IPS DF 6.9 (cell line): Measurements from ENCODE around the gene TRIM43.
"Not testable (repeated sequence)": the region's sequence is repeated elsewhere in the genome, so short reads cannot be mapped to it uniquely, and the experiment has no call there.

Source experiments
- DNase-seq: peaks from one replicate; pipeline ENCODE4 v3.0.0-alpha.2; 2013; ENCODE audit warnings: low read depth, low spot score
- H3K27ac ChIP-seq: one replicate; pipeline ENCODE4 v1.5.1; 2013; ENCODE audit warnings: low read length, control low read depth
- H3K27me3 ChIP-seq: 2 replicates; pipeline ENCODE4 v1.6.1; 2013; ENCODE audit warnings: mild to moderate bottlenecking, low read length; ENCODE audit not compliant: control insufficient read depth, insufficient read depth
- H3K36me3 ChIP-seq: 2 replicates; pipeline ENCODE4 v1.6.1; 2013; ENCODE audit warnings: low read length; ENCODE audit not compliant: control insufficient read depth, insufficient read depth
- H3K4me1 ChIP-seq: 2 replicates; pipeline ENCODE4 v1.6.1; 2013; ENCODE audit warnings: low read length; ENCODE audit not compliant: control insufficient read depth, insufficient read depth
- H3K4me3 ChIP-seq: 2 replicates; pipeline ENCODE4 v1.5.1; 2013; ENCODE audit warnings: mild to moderate bottlenecking, low read length
- H3K9me3 ChIP-seq: 2 replicates; pipeline ENCODE4 v1.6.1; 2013; ENCODE audit warnings: low read length, inconsistent platforms; ENCODE audit not compliant: control insufficient read depth, insufficient read depth
- WGBS: extraction: QIAGEN DNeasy Blood & Tissue Kit; methylation state at CpG from one replicate; pipeline ENCODE4 v1.1.7; 2013; ENCODE audit warnings: mixed read lengths, missing lambda C conversion rate; ENCODE audit not compliant: insufficient read length, insufficient coverage; 5-methylcytosine and 5-hydroxymethylcytosine counted together

TRIM43 gene

DNA sequence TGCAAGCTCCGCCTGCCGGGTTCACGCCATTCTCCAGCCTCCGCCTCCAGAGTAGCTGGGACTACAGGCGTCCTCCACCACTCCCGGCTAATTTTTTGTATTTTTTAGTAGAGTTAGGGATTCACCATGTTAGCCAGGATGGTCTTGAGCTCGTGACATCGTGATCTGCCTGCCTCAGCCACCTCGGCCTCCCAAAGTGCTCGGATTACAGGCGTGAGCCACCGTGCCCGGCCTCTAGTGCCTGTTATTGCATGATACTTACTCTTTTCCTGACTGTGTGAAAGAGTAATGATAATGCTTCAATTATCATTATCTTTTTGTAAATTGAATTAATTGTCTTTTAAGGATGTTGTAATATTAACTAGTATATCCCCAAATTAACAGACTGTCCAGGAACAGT is 1.2 kb downstream of the TRIM43 start:
- not testable (repeated sequence) for H3K4me1 ChIP-seq, H3K27ac ChIP-seq, H3K27me3 ChIP-seq, H3K4me3 ChIP-seq, H3K36me3 ChIP-seq, H3K9me3 ChIP-seq, DNase-seq
- no CpG with 5 or more reads among the region's 13 CpGs for WGBS

GRCh38 chr2:95595012-95595411 is 3.2 kb downstream of the TRIM43 start:
- H3K4me3 ChIP-seq, H3K9me3 ChIP-seq, H3K36me3 ChIP-seq, H3K27me3 ChIP-seq, H3K4me1 ChIP-seq, DNase-seq, H3K27ac ChIP-seq: not testable (repeated sequence)
- no CpG with 5 or more reads among the region's 2 CpGs for WGBS

DNA sequence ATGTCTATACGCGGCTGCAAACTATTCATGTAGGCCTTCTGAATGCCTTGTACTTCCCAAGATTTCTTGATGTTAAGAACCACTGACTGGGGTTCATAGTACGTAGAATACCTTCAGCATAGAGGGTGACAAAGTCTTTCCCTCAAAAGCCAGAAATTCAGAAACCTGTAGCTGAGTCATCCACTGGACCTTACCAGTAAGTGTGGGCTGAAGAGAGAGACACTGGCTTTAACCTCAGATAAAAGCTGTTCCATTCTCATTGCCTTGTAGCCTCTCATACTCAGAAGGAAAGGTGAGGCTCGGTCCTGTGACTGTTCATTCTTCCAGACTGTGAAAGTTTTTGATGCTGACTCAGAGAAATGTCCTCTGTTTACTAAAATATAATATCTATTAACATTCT is 9.5 kb downstream of the TRIM43 start:
- not testable (repeated sequence) for H3K4me1 ChIP-seq, H3K27me3 ChIP-seq, H3K4me3 ChIP-seq, H3K9me3 ChIP-seq, H3K36me3 ChIP-seq, DNase-seq, H3K27ac ChIP-seq
- WGBS = no CpG with 5 or more reads among the region's 4 CpGs

- not testable (repeated sequence) for DNase-seq, H3K4me3 ChIP-seq, H3K27me3 ChIP-seq, H3K4me1 ChIP-seq, H3K36me3 ChIP-seq, H3K27ac ChIP-seq, H3K9me3 ChIP-seq
Observed at GRCh38 chr2:95602146-95602545, 10.3 kb downstream of the TRIM43 start.

DNA sequence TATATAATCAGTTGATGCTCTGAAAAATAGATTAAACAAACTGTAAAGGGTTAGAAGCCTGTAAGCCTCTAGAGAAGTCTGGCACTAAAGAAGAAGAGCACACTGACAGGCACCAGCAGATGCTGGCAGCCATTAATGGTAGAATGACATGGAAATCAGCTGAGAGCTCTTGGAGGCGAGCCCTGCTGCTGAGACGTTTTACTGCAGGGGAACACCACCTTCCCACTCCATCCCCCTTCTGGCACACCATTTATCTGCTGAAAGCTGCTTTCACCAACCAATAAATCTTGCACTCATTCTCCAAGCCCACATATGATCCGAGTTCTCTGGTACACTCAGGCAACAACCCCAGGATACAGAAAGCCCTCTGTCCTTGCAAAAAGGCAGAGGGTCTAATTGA is 16.6 kb downstream of the TRIM43 start:
- WGBS = no CpG with 5 or more reads among the region's 3 CpGs
- not testable (repeated sequence) for H3K27me3 ChIP-seq, H3K36me3 ChIP-seq

DNA sequence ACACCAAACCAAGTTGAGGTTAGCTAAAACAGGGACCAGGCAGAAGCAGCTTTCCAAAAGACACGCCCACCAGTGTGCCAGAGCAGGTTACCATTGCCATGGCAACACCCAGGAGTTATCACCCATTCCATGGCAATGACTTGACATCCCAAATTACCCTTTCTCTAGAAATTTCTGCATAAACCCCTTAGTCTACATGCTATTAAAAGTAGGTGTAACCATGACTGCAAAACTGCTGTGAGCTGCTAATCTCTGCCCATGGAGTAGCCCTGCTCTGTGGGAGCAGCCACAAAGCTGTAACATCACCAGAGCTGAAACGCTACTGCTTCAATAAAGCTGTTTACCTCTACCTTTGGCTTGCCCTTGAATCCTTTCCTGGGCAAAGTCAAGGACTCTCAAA is 18.0 kb downstream of the TRIM43 start:
- H3K9me3 ChIP-seq, H3K36me3 ChIP-seq, H3K27me3 ChIP-seq, DNase-seq, H3K4me1 ChIP-seq, H3K4me3 ChIP-seq, H3K27ac ChIP-seq: not testable (repeated sequence)
- WGBS = no CpG with 5 or more reads among the region's 2 CpGs

More for the DNA sequence above, 16.6 kb downstream of the TRIM43 start:
- not testable (repeated sequence) for H3K9me3 ChIP-seq, H3K4me3 ChIP-seq, H3K27ac ChIP-seq, H3K4me1 ChIP-seq, DNase-seq

- not testable (repeated sequence) for DNase-seq, H3K27ac ChIP-seq, H3K27me3 ChIP-seq, H3K4me3 ChIP-seq, H3K4me1 ChIP-seq, H3K36me3 ChIP-seq, H3K9me3 ChIP-seq
- no CpG with 5 or more reads among the region's 3 CpGs for WGBS
Observed at GRCh38 chr2:95613048-95613447, 21.2 kb downstream of the TRIM43 start.

DNA sequence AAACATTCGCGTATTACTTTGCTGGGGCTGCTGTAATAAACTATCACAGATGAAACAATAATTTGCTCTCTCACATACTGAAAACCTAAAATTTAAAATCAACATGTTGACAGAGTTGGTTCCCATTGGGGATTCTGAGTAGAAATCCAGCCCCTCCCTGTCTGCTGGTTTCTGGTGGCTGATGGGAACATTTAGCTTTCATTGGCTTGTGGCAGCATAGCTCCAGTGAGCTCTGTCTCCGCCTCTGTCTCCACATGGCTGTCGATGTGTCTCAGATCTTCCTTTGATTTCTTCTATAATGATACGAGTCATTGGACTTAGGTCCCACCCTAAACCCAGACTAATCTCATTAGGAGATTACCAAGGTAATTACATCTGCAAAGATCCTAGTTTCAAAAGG is 30.9 kb downstream of the TRIM43 start:
- not testable (repeated sequence) for H3K36me3 ChIP-seq, H3K4me1 ChIP-seq, H3K27me3 ChIP-seq, H3K4me3 ChIP-seq, DNase-seq, H3K27ac ChIP-seq, H3K9me3 ChIP-seq
- WGBS = no CpG with 5 or more reads among the region's 5 CpGs

GRCh38 chr2:95630987-95631386 is 39.2 kb downstream of the TRIM43 start:
- not testable (repeated sequence) for H3K4me3 ChIP-seq, H3K36me3 ChIP-seq, DNase-seq, H3K9me3 ChIP-seq, H3K4me1 ChIP-seq, H3K27me3 ChIP-seq, H3K27ac ChIP-seq
- WGBS = no CpG with 5 or more reads among the region's 2 CpGs

- DNase-seq, H3K36me3 ChIP-seq, H3K4me3 ChIP-seq, H3K27me3 ChIP-seq, H3K27ac ChIP-seq, H3K9me3 ChIP-seq, H3K4me1 ChIP-seq: not testable (repeated sequence)
- no CpG with 5 or more reads among the region's 2 CpGs for WGBS
Observed at GRCh38 chr2:95633626-95634259, 41.9 kb downstream of the TRIM43 start.

DNA sequence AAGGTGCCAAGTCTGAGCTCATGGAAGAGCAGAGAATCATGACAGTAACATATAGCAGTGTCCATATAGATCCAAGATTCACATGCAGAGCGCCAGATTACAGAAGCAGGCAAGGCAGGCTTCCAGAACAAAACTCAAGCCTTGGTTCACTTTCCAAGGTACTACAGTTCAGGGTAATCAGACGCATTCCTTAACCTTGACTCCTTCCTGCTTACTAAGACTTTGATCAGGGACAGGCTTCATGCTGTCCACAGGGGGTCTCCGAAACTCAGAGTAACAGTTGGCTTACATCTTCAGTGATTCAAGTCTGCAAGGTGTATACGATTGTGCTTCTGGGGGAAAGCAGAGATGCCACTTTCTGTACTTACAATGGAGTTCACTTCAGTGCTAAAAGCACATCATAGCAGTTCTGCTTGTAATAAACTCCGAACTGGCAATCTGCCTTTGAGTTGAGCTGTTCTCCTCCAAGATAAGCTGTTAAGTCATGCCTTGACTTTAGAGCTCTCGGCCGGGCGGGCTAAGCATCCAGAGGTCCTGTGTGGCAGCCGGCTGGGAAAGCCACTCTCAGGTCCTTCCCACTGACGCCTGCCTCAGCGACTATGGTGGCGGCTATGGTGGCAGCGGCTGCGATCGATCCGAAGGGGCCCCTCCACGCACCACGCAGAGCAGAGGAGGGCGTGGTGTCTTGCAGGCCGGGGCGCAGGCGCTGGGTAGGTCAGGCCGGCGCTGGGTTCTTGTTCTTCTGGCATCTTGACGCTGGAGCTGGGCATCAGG is 48.9 kb downstream of the TRIM43 start:
- not testable (repeated sequence) for H3K27ac ChIP-seq, H3K4me1 ChIP-seq, H3K4me3 ChIP-seq, H3K9me3 ChIP-seq, H3K27me3 ChIP-seq, DNase-seq, H3K36me3 ChIP-seq
- no CpG with 5 or more reads among the region's 25 CpGs for WGBS
